Hepatocyte (in vitro differentiated cells): Measurements from ENCODE around the gene SHROOM2. TPM values are rescaled to one million over a fixed set of nuclear protein-coding genes. Genes with fewer than 3 reads are reported as not detected.

Experiments
- DNase-seq: peaks from one replicate; pipeline ENCODE4 v3.0.0-alpha.2; 2016; ENCODE audit warnings: low spot score
- H2AFZ ChIP-seq: fragments of 200-600 bp; sonication (generic); 2 replicates; pipeline ENCODE4 v1.6.0; 2016; ENCODE audit warnings: antibody characterized with exemption, mild to moderate bottlenecking
- H3K27ac ChIP-seq: fragments of 200-600 bp; sonication (generic); 2 replicates; pipeline ENCODE4 v1.5.1; 2016; ENCODE audit warnings: mild to moderate bottlenecking
- H3K27me3 ChIP-seq: fragments of 200-600 bp; sonication (generic); 2 replicates; pipeline ENCODE4 v1.6.1; 2016
- H3K36me3 ChIP-seq: fragments of 200-600 bp; sonication (generic); replicated peaks from 2 replicates; pipeline ENCODE4 v1.5.1; 2016; ENCODE audit warnings: low read depth; ENCODE audit not compliant: insufficient read depth
- H3K4me1 ChIP-seq: fragments of 200-600 bp; sonication (generic); 2 replicates; pipeline ENCODE4 v1.5.1; 2016; ENCODE audit warnings: mild to moderate bottlenecking, moderate library complexity; ENCODE audit not compliant: insufficient read depth
- H3K4me2 ChIP-seq: fragments of 200-600 bp; sonication (generic); 2 replicates; pipeline ENCODE4 v1.6.0; 2016
- H3K4me3 ChIP-seq: fragments of 200-600 bp; sonication (generic); 2 replicates; pipeline ENCODE4 v1.5.1; 2016; ENCODE audit warnings: mild to moderate bottlenecking
- H3K79me2 ChIP-seq: fragments of 200-600 bp; sonication (generic); 2 replicates; pipeline ENCODE4 v1.6.0; 2017; ENCODE audit warnings: mild to moderate bottlenecking
- H3K9me2 ChIP-seq: fragments of 200-600 bp; sonication (generic); replicated peaks from 2 replicates; pipeline ENCODE4 v1.6.0; 2017; ENCODE audit warnings: mild to moderate bottlenecking; ENCODE audit not compliant: insufficient read depth
- H3K9me3 ChIP-seq: fragments of 200-600 bp; sonication (generic); 2 replicates; pipeline ENCODE4 v1.5.1; 2016; ENCODE audit warnings: low read depth, mild to moderate bottlenecking
- H4K20me1 ChIP-seq: fragments of 200-600 bp; sonication (generic); 2 replicates; pipeline ENCODE4 v1.6.0; 2016; ENCODE audit warnings: mild to moderate bottlenecking; ENCODE audit not compliant: insufficient read depth, poor library complexity, severe bottlenecking
- EZH2 ChIP-seq: fragments of 200-600 bp; sonication (generic); IDR thresholded peaks from 2 replicates; pipeline ENCODE4 v1.6.1; 2016; ENCODE audit warnings: antibody characterized with exemption, mild to moderate bottlenecking, borderline replicate concordance
- EZH2phosphoT487 ChIP-seq: fragments of 200-600 bp; sonication (generic); IDR thresholded peaks from one replicate; pipeline ENCODE4 v1.6.1; 2018; ENCODE audit warnings: antibody characterized with exemption, mild to moderate bottlenecking, low read depth, moderate library complexity; ENCODE audit not compliant: unreplicated experiment, severe bottlenecking
- WGBS: methylation state at CpG from one replicate; pipeline ENCODE4 v1.1.6; 2016; ENCODE audit warnings: low lambda C conversion rate; ENCODE audit errors: missing lambda C conversion rate; 5-methylcytosine and 5-hydroxymethylcytosine counted together
- polyA plus RNA-seq: library from polyadenylated mRNA; unstranded; fragments of >200 nt; fragmentation: Nextera tagmentation; extraction: Ambion mirVana; gene quantifications from 2 replicates; pipeline ENCODE4 v1.2.1, GENCODE V29; 2016
- total RNA-seq: library from RNA; depleted of rRNA; stranded (reverse); fragments of >200 nt; gene quantifications from 2 replicates; pipeline ENCODE4 v1.2.3, GENCODE V29; 2014
- TF ChIP-seq, protein P1 (sequence below): fragments of 200-600 bp; sonication (generic); IDR thresholded peaks from 2 replicates; pipeline ENCODE4 v1.5.1; 2016; ENCODE audit warnings: antibody characterized with exemption, mild to moderate bottlenecking; ENCODE audit not compliant: poor library complexity

SHROOM2 gene
- total and polyA plus RNA-seq, 2 experiments from 2014 or later = 6.9 to 8.5 TPM

DNA sequence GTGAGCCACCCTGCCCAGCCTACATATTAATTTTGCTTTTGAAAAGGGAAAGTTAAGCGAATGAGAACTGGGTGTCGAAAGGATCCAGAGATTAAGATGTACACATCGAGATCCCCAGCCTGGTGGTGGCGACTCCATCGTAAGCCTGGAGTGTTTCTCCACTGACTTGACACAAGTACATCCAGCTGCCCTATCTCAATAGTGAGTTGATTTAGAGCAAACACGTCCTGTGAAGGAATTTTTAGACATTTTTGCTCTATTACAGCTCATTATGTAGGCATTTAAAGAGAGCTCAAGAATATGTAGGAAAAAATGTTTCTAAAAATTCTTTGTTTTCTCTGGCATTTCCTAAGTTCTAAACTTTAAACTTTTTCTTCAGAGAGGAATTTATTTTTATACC, 169.3 kb downstream of the SHROOM2 start:
- H3K9me2 ChIP-seq = no peaks in the 10 kb centered on the region
- DNase-seq = no peak
- no peaks in the 10 kb centered on the region for H3K9me3 ChIP-seq
- H3K79me2 ChIP-seq = no peaks in the 10 kb centered on the region
- H3K27ac ChIP-seq = no peak overlapping the region
- H2AFZ ChIP-seq = no peak overlapping the region
- WGBS = 60% methylated on average over 6 of the region's 6 CpGs
- TF ChIP-seq, protein P1, sequence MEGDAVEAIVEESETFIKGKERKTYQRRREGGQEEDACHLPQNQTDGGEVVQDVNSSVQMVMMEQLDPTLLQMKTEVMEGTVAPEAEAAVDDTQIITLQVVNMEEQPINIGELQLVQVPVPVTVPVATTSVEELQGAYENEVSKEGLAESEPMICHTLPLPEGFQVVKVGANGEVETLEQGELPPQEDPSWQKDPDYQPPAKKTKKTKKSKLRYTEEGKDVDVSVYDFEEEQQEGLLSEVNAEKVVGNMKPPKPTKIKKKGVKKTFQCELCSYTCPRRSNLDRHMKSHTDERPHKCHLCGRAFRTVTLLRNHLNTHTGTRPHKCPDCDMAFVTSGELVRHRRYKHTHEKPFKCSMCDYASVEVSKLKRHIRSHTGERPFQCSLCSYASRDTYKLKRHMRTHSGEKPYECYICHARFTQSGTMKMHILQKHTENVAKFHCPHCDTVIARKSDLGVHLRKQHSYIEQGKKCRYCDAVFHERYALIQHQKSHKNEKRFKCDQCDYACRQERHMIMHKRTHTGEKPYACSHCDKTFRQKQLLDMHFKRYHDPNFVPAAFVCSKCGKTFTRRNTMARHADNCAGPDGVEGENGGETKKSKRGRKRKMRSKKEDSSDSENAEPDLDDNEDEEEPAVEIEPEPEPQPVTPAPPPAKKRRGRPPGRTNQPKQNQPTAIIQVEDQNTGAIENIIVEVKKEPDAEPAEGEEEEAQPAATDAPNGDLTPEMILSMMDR = no peak
- TF ChIP-seq EZH2phosphoT487 (no peak), EZH2 (no peak)
- H3K36me3 ChIP-seq = no peaks in the 10 kb centered on the region
- H3K4me2 ChIP-seq = no peak overlapping the region
- no peaks in the 10 kb centered on the region for H3K27me3 ChIP-seq
- no peak overlapping the region for H3K4me3 ChIP-seq
- no peaks in the 10 kb centered on the region for H3K4me1 ChIP-seq
- H4K20me1 ChIP-seq = no peaks in the 10 kb centered on the region

DNA sequence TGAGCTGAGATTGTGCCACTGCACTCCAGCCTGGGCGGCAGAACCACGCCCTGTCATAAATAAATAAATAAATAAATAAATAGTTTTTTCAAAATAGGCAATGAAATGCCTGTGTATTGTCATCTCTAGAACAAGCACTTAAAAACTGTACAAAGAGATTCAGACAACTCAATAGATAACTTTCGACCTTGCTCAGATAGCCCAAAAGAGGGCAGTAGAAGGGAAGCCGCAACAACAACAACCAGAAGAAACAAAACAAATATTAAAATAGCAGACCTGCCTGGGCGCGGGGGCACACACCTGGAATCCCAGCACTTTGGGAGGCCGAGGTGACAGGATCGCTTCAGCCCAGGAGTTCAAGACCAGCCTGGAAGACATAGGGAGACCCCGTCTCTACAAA, 171.5 kb downstream of the SHROOM2 start:
- DNase-seq = no peak
- Histone ChIP-seq H3K27me3 (no peaks in the 10 kb centered on the region), H4K20me1 (no peaks in the 10 kb centered on the region), H3K9me3 (no peaks in the 10 kb centered on the region), H3K27ac (no peak overlapping the region), H3K9me2 (no peaks in the 10 kb centered on the region), H3K4me3 (no peak overlapping the region), H2AFZ (no peak overlapping the region), H3K79me2 (no peaks in the 10 kb centered on the region), H3K4me1 (no peaks in the 10 kb centered on the region), H3K36me3 (no peaks in the 10 kb centered on the region), H3K4me2 (no peak overlapping the region)
- TF ChIP-seq EZH2 = no peak
- no peak for TF ChIP-seq EZH2phosphoT487
- TF ChIP-seq, protein P1 = no peak
- 83% methylated on average over 9 of the region's 9 CpGs for WGBS

DNA sequence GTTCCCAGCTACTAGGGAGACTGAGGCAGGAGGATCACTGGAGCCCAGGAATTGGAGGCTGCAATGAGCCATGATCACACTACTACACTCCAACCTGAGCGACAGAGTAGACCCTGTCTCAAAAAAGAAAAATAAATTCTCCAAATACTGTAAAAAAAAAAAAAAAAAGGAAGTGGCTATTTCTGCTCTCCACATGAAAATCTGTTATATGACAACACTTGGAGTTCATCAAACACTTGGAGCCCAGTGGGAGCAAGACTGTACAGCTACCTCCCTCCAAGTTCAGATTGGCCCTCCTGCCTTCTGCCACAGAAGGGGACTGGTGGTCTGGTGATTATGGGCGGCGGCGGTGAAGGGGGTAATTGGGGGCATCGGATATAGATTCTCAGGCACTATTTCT, 172.0 kb downstream of the SHROOM2 start:
- TF ChIP-seq EZH2 (no peak), EZH2phosphoT487 (no peak)
- TF ChIP-seq, protein P1 = no peak
- no peaks in the 10 kb centered on the region for H4K20me1 ChIP-seq
- no peaks in the 10 kb centered on the region for H3K27me3 ChIP-seq
- no peak overlapping the region for H3K4me2 ChIP-seq
- H3K4me1 ChIP-seq = no peaks in the 10 kb centered on the region
- H3K79me2 ChIP-seq = no peaks in the 10 kb centered on the region
- no peaks in the 10 kb centered on the region for H3K36me3 ChIP-seq
- no peaks in the 10 kb centered on the region for H3K9me2 ChIP-seq
- H3K4me3 ChIP-seq = no peak overlapping the region
- no peak overlapping the region for H2AFZ ChIP-seq
- no peak for DNase-seq
- no peak overlapping the region for H3K27ac ChIP-seq
- no peaks in the 10 kb centered on the region for H3K9me3 ChIP-seq
- 91% methylated on average over 5 of the region's 5 CpGs for WGBS

DNA sequence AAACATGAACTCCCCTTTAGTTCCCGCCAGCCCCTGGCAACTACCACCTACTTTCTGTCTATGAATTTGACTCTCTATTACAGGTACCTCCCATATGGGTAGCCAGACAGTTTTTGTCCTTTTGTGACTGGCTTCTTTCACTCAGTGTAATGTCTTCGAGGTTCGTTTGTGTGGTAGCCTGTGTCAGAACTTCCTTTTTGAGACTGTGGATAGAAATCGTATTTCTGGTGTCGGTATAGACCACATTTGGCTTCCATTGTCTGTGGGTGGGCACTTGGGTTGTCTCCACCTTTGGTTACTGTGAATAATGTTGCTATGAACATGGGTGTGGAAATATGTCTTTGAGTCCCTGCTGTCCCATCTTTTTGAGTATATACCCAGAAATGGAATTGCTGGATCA, 175.5 kb downstream of the SHROOM2 start:
- Histone ChIP-seq H2AFZ (no peak overlapping the region), H3K27ac (no peak overlapping the region), H3K27me3 (no peaks in the 10 kb centered on the region), H3K9me2 (no peaks in the 10 kb centered on the region), H3K36me3 (no peaks in the 10 kb centered on the region), H3K4me2 (no peak overlapping the region), H3K4me1 (no peaks in the 10 kb centered on the region), H3K79me2 (no peaks in the 10 kb centered on the region), H3K4me3 (no peak overlapping the region), H4K20me1 (no peaks in the 10 kb centered on the region), H3K9me3 (no peaks in the 10 kb centered on the region)
- TF ChIP-seq EZH2 = no peak
- TF ChIP-seq, protein P1 = no peak
- no peak for TF ChIP-seq EZH2phosphoT487
- 89% methylated on average over 5 of the region's 5 CpGs for WGBS
- DNase-seq = no peak
